GM12872 (cell line): ENCODE data around the gene GARNL3.

Experiments
- TF ChIP-seq, protein P1 (sequence below): IDR thresholded peaks from 3 replicates; pipeline ENCODE4 v1.5.1; 2011; ENCODE audit warnings: low read depth, mild to moderate bottlenecking, low read length, moderate library complexity; ENCODE audit not compliant: insufficient read depth

Gene GARNL3

DNA sequence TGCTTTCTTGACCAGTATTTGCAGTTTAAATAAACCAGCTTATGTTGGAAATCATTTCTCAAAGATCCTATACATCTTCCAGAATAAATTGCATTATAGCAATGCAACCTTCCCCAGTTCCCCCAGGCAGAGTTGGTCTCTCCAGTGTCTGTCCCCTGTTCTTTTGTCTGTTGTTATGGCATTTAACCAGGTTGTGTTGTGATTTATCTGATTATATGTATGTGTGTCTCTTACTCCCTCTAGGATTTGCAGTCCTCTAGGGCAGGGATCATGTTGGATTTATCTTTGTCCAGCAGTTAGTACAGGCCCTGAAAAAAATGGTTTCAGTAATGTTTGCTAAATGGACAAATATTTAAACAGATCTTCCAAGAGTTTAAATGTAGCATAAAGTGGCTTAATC is 17.3 kb downstream of the GARNL3 start:
- TF ChIP-seq, protein P1, sequence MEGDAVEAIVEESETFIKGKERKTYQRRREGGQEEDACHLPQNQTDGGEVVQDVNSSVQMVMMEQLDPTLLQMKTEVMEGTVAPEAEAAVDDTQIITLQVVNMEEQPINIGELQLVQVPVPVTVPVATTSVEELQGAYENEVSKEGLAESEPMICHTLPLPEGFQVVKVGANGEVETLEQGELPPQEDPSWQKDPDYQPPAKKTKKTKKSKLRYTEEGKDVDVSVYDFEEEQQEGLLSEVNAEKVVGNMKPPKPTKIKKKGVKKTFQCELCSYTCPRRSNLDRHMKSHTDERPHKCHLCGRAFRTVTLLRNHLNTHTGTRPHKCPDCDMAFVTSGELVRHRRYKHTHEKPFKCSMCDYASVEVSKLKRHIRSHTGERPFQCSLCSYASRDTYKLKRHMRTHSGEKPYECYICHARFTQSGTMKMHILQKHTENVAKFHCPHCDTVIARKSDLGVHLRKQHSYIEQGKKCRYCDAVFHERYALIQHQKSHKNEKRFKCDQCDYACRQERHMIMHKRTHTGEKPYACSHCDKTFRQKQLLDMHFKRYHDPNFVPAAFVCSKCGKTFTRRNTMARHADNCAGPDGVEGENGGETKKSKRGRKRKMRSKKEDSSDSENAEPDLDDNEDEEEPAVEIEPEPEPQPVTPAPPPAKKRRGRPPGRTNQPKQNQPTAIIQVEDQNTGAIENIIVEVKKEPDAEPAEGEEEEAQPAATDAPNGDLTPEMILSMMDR, result no peak

DNA sequence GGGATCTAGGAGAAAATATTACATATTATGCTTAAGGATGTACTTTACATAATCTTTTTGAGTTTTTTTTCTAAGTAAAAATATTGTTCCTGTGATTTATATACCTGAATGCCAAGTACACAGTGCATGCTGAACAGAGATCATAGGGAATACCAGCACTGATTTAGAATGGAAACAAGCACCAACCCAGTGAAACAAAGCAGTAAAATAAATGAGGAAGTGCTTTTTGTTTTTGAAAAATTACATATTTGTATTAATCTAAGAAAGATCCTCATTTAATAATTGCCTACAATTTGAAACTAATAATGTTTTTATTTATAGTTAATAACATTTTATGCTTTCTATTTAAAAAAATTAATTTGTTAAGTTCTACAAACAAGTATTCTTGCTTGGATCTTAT is 18.0 kb downstream of the GARNL3 start:
- TF ChIP-seq, protein P1, result no peak

DNA sequence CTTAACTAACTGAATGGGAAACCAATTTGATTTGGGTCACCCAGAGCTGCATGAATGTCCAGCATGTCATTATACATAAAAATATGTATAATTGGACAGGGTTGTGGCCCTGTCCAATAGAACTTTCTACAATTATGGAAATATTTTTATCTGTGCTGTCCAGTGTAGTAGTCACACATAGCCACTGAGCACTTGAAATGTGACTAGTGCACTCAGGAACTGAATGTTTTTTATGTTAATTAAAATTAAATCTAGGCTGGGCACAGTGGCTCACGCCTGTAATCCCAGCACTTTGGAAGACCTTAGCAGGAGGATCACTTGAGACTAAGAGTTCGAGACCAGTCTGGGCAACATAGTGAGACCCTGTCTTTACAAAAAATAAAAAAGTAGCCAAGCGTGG is 18.6 kb downstream of the GARNL3 start:
- TF ChIP-seq, protein P1, result no peak

DNA sequence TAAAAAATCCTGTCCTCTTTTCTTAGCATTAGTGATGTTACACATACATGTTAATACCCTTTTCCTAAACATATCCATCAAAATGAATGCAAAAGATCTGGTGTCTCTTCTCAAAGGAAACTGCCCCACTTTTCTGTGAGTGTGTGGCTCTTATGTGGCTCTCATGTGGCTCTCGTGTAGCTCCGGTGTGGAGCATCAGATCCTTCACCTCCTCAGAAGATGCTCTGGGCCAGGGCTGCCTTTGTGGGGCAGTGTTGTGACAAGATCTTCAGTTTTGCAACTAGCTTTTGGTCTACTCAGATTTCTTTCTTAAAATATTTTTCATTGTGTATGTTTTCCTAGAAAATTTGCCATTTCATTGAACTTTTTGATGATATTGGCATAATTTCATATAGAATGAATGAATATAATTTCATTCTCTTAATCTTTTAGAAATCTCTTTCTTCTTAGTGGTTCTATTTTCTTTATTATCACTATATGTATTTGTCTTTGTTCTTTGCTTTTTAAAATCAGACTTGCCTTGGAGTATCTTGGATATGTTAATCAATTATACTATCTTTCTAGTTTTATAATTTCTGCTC is 19.4 kb downstream of the GARNL3 start:
- TF ChIP-seq, protein P1, result peak; percentile 6; the same call in 1 of the 3 replicates

DNA sequence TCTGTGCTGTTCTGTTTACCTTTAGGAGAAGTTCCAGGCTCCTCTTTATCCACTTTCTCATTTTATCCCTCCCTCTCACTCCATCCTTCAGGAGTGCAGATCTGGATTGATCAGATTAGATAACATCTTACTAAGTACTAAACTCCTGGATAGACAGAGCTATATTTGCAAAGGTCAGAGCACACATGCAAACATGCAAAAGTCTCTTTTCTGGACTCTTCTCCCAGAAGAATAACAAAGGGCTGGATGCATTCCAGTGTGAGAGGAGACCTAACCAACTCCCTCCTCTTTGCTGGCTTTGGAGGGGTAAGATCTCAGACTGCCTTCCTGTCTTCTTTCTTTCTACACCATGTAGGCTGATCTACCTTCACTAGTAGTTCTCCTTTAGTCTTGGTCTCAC is 21.4 kb downstream of the GARNL3 start:
- TF ChIP-seq, protein P1, result no peak

DNA sequence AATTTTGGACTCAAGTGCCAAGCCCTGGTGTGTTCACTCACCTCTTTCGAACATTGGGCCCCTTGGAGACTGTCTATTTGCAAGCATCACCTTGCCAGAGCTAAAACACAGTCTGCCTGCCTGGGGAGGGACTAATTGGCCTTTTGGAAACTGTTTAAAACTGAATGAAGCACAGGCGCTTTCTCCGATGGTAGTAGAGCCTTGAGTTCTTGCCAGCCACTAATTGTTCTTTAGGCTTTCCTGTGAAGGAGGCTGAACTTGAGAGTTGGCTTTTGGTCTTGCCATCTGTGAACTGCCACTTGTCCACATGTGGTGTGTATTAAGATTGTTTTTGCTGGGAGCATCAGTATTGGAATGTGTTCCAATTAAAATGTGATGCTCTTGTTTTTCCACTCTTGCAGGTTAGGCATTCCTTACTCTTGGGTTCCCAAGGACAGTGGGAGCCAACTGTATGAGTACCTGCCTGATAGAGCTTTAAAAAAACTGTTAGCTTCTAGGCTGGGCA is 26.0 kb downstream of the GARNL3 start:
- TF ChIP-seq, protein P1, result no peak

DNA sequence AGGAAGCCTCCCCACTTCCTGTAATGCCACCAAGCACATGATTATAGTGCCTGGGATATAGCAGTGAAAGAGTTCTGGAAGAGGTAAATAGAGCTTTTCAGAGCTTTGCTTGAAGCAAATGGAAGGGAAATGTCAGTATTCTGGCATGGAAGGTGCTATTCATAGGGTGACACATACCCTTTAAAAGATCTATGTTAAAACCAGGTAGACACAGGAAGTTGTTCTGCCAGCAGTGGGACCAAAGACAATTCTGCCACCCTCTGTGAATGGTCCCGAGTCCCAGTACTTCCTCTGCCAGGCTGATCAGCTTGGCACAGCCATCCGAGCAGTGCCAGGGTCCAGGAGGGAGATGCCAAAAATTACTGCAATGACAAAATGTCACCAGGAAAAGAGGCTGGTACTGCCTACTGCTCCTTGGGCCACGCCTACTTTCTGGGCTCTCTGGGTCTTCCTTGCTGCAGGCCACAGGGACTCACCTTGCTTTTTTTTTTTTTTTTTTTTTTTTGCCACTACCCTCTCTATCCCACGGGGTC is 26.7 kb downstream of the GARNL3 start:
- TF ChIP-seq, protein P1, result no peak

DNA sequence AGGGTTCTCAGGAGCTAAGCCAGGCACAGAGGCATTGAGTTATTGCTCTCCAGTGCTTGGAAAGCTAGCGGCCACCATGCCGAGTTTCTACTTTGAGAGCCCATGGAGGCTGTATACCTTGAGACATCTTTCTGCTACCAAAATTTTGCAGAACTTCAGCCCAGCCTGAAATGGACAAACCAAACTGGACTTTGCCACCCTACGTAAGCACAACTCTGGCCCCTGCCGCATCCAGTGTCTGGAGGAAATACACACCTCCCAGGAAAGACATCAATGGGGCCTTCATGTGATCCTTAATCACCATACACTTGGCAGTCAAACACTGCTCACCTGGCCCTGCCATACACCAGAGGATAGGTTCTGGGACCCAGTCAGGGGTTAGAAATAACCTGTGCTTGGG is 27.8 kb downstream of the GARNL3 start:
- TF ChIP-seq, protein P1, result no peak
